GM10847 (cell line): Measurements from ENCODE around the gene ELN.

ENCODE experiments used
- POLR2A ChIP-seq: IDR thresholded peaks from 2 replicates; pipeline ENCODE4 v1.6.1; 2011; ENCODE audit not compliant: insufficient read length; ENCODE audit errors: extremely low read depth

The ELN gene

GRCh38 chr7:74027683-74028320 lies at the start of gene ELN:
Gene ELN (plus strand): TSS chr7:74028173. CDS start chr7:74028188, 15 bp downstream.
- TF ChIP-seq POLR2A: no peak

- no peak for TF ChIP-seq POLR2A
Measured at GRCh38 chr7:73978661-73979563, 49.1 kb upstream of the ELN start.

GRCh38 chr7:73980206-73980605 lies 47.8 kb upstream of the ELN start:
- no peak for TF ChIP-seq POLR2A

DNA sequence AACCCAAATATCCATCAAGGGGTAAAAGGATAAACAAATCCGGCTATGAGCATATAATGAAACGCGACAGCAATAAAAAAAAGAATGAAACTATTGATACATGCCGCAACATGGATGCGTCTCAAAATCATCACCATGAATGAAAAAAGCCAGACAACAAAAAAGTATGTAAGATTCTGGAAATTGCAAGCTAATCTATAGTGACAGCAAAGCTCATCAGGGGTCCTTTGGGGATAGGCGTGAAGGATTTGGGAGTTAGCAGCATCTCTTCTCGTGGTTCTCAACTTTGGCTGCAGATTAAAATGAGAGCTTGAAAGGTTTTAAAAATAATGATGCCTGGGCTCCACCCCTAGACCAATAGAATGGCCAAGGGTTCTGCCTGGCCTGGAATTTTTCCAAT lies 46.0 kb upstream of the ELN start:
- no peak for TF ChIP-seq POLR2A

DNA sequence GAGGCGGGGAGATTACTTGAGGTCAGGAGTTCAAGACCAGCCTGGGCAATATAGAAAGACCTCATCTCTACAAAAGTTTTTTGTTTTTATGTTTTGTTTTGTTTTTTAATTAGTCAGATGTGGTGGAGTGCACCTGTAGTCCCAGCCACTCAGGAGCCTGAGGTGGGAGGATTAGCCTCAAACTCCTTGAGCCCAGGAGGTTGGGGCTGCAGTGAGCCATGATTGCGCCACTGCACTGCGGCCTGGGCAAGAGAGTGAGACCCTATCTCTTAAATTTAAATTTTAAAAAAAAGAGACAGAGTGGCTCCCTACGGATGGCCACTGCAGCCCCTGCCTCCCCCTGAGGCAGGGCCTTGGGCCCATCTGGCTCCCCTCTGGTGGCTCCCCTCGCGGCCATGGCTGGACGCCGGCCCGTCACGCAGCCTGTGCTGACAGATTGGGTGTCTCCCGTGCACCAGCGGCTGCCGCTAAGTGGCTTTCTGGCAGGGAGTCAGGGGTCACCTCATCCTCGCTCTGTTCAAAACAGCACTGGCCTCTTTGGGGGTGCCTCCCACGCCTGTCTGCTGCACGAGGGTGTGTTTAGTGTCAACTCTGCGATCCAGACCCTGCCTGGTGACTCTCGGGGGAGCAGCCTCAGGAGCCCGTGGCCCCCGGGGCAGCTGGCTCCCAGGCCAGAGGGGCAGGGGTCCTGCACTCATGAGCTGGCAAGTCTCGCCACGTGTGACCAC lies 44.4 kb upstream of the ELN start:
- TF ChIP-seq POLR2A: no peak

GRCh38 chr7:73984481-73985205 lies 43.3 kb upstream of the ELN start:
- TF ChIP-seq POLR2A: no peak

- no peak for TF ChIP-seq POLR2A
Measured at GRCh38 chr7:73985737-73986141, 42.2 kb upstream of the ELN start.

GRCh38 chr7:73986158-73986631 lies 41.8 kb upstream of the ELN start:
- TF ChIP-seq POLR2A: no peak

DNA sequence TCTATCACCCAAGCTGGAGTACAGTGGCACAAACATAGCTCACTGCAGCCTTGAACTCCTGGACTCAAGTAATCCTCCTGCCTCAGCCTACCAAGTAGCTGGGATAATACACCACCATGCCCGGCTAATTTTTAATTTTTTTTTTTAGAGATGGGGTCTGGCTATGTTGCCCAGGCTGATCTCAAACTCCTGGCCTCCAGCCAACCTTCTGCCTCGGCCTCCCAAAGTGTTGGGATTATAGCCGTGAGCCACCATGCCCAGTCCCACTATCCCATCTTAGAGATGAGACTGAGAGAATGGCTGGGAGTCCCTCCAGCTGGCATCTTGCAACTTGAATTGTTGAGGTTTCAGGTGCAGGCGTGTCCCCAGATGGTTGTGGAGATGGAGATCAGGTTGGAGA lies 40.7 kb upstream of the ELN start:
- TF ChIP-seq POLR2A: no peak

- no peak for TF ChIP-seq POLR2A
Measured at GRCh38 chr7:73988197-73988596, 39.8 kb upstream of the ELN start.

DNA sequence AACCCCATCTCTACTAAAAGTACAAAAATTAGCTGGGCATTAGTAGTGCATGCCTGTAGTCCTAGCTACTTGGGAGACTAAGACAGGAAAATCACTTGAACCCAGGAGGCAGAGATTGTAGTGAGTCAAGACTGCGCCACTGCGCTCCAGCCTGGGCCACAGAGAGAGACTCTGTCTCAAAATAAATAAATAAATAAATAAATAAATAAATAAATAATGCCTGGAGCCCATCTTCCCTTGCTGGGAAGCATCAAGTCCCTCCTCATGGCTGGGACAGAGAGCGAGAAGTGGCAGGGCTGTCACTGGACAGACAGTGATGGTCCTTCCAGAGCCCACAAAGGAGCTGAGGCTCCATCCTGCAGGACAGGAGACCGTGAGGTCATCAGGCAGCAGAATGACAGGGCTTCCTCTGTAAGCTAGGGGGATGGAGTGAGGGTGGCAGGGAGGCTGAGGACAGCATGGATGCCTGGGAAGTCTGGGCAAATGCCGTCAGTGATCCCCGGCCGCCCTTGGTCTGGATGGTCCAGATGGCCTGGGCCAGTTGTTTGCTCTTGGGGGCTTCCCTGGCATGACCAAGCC lies 36.4 kb upstream of the ELN start:
- no peak for TF ChIP-seq POLR2A

DNA sequence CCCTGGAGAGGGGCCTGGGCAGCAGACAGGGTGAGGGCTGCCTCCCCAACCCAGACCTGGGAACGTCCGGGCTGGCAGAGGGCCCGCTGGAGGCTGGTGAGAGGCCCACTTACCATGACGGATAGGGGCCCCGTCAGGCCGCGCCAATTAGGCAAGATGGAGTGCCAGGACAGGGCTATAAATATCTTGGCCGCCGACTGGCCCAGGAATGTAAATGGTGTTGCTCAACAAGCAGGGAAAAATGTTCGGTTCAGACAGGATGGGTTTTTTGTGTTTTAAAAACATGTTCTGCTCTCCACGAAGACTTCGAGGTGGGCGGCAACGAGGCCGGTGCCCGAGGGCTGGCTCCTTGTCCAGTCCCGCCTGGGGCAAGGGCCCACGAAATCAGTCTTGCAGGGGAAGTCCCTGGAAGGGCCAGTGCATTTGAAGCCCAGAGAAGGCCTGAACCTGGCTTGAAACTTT lies 35.8 kb upstream of the ELN start:
- no peak for TF ChIP-seq POLR2A

DNA sequence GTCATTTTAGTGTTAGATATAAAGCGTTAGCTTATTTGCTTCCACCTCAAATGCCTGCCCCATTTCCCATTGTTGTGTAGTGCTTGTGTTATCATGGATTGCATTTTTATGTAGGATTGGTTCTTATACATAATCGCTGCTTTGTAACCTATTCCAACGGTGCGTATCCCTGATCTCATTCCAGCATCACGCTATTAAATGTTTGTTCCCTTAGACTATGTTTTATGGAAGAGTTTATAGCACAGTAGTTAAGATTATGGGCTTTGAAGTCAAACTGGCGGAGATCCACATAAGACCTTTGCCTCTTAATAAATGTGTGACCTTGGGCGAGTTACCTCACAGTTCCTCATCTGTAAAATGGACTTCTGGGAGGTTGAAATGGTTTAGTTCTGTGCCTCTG lies 34.0 kb upstream of the ELN start:
- TF ChIP-seq POLR2A: no peak

DNA sequence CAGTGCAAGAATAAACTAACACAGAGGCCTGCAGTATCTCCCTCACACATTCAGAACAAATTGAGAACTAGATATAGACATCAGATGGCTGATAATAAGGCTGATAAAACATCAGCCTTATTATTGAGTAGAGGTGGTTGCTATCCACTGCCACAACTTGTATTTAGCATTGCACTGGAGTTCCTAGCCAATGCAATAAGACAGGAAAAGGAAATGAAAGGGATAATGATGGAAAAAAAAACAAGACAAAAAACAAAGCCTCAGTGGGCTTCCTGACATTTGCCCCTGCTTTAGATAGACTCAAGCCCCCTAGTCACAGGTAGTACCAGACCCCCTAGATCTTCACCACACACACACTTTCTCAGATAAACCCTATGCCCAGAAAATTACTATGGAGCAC lies 33.2 kb upstream of the ELN start:
- no peak for TF ChIP-seq POLR2A

DNA sequence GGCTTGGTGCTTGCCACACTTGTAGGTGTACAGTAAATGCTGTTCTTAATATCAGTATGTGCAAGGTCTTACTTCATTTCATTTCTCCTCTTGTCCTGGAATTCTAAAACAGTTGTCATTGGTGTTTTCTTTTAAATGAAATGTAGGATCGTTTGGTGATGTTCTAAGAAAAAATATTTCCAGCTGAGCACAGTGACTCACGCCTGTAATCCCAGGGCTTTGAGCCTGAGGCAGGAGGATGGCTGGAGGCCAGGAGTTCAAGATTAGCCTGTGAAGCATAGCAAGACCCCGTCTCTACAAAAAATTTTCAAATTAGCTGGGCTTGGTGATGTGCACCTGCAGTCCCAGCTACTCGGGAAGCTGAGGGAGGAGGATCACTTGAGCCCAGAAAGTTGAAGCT lies 32.6 kb upstream of the ELN start:
- no peak for TF ChIP-seq POLR2A
